ENCODE results near the gene FOXJ3. TPM values are rescaled to one million over a fixed set of nuclear protein-coding genes. Genes with fewer than 3 reads are reported as not detected.

The FOXJ3 gene
- total and polyA plus RNA-seq, 4 donors = 5.3 to 16.8 (median 12.4) TPM

- H3K9me3 ChIP-seq (ENCODE audit: control insufficient read depth in 4 of 4, low read length in 3 of 4) = no peaks in the 10 kb centered on the region
Measured at GRCh38 chr1:42133809-42134526, 201.1 kb downstream of the FOXJ3 start.

GRCh38 chr1:42133390-42133789 lies 201.6 kb downstream of the FOXJ3 start:
- DNase-seq (ENCODE audit: low spot score) = no peak
- H3K4me1 ChIP-seq (ENCODE audit: control insufficient read depth in 4 of 4, insufficient read depth in 4 of 4, low read length in 3 of 4) = no peaks in the 10 kb centered on the region
- H3K27ac ChIP-seq (ENCODE audit: low read depth in 1 of 2, low read length in 2 of 2) = no peak overlapping the region
- H3K9ac ChIP-seq (ENCODE audit: low read depth in 1 of 2, low read length in 2 of 2) = no peak overlapping the region
- no peak overlapping the region for H3K4me3 ChIP-seq (ENCODE audit: low read depth in 1 of 3, low read length in 3 of 3)
- H3K9me3 ChIP-seq (ENCODE audit: control insufficient read depth in 4 of 4, low read length in 3 of 4) = no peaks in the 10 kb centered on the region
- no peaks in the 10 kb centered on the region for H3K36me3 ChIP-seq (ENCODE audit: control insufficient read depth in 4 of 4, insufficient read depth in 3 of 4, low read depth in 1 of 4, low read length in 3 of 4)
- 84% methylated on average over 5 of the region's 5 CpGs for WGBS
- H3K27me3 ChIP-seq (ENCODE audit: control insufficient read depth in 4 of 4, insufficient read depth in 4 of 4, low read length in 3 of 4) = no peaks in the 10 kb centered on the region
- TF ChIP-seq REST (IDR thresholded peaks at IDR 0.05) = no peak
- no peak for TF ChIP-seq TAF1 (conservative IDR thresholded peaks at IDR 0.05)
- no peak for TF ChIP-seq MAX (IDR thresholded peaks at IDR 0.05)
- TF ChIP-seq YY1 (IDR thresholded peaks at IDR 0.05) = no peak
- TF ChIP-seq GABPA (IDR thresholded peaks at IDR 0.05 in 1 of 2, conservative IDR thresholded peaks at IDR 0.05 in 1 of 2) = no peak
- no peak for TF ChIP-seq FOXA1 (IDR thresholded peaks at IDR 0.05)
- TF ChIP-seq, protein P1, sequence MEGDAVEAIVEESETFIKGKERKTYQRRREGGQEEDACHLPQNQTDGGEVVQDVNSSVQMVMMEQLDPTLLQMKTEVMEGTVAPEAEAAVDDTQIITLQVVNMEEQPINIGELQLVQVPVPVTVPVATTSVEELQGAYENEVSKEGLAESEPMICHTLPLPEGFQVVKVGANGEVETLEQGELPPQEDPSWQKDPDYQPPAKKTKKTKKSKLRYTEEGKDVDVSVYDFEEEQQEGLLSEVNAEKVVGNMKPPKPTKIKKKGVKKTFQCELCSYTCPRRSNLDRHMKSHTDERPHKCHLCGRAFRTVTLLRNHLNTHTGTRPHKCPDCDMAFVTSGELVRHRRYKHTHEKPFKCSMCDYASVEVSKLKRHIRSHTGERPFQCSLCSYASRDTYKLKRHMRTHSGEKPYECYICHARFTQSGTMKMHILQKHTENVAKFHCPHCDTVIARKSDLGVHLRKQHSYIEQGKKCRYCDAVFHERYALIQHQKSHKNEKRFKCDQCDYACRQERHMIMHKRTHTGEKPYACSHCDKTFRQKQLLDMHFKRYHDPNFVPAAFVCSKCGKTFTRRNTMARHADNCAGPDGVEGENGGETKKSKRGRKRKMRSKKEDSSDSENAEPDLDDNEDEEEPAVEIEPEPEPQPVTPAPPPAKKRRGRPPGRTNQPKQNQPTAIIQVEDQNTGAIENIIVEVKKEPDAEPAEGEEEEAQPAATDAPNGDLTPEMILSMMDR (IDR thresholded peaks at IDR 0.05; ENCODE audit: low read depth, low read length, missing input control) = no peak
- no peak for TF ChIP-seq EGR1 (IDR thresholded peaks at IDR 0.05; ENCODE audit: low read depth in 2 of 2)
- TF ChIP-seq RXRA (IDR thresholded peaks at IDR 0.05) = no peak
- TF ChIP-seq NR2F2 (IDR thresholded peaks at IDR 0.05) = no peak
- TF ChIP-seq SP1 (IDR thresholded peaks at IDR 0.05) = no peak
- no peak for TF ChIP-seq FOXA2 (IDR thresholded peaks at IDR 0.05)
- TF ChIP-seq RAD21 (IDR thresholded peaks at IDR 0.05) = no peak

More at GRCh38 chr1:42133809-42134526, 201.1 kb downstream of the FOXJ3 start:
- Histone ChIP-seq H3K36me3 (ENCODE audit: control insufficient read depth in 4 of 4, insufficient read depth in 3 of 4, low read depth in 1 of 4, low read length in 3 of 4) (no peaks in the 10 kb centered on the region), H3K4me1 (ENCODE audit: control insufficient read depth in 4 of 4, insufficient read depth in 4 of 4, low read length in 3 of 4) (no peaks in the 10 kb centered on the region), H3K4me3 (ENCODE audit: low read depth in 1 of 3, low read length in 3 of 3) (no peak overlapping the region), H3K27ac (ENCODE audit: low read depth in 1 of 2, low read length in 2 of 2) (no peak overlapping the region), H3K9ac (ENCODE audit: low read depth in 1 of 2, low read length in 2 of 2) (no peak overlapping the region), H3K27me3 (ENCODE audit: control insufficient read depth in 4 of 4, insufficient read depth in 4 of 4, low read length in 3 of 4) (no peaks in the 10 kb centered on the region)
- WGBS = 88% methylated on average over 10 of the region's 10 CpGs
- no peak for DNase-seq (ENCODE audit: low spot score)
- TF ChIP-seq, protein P2, sequence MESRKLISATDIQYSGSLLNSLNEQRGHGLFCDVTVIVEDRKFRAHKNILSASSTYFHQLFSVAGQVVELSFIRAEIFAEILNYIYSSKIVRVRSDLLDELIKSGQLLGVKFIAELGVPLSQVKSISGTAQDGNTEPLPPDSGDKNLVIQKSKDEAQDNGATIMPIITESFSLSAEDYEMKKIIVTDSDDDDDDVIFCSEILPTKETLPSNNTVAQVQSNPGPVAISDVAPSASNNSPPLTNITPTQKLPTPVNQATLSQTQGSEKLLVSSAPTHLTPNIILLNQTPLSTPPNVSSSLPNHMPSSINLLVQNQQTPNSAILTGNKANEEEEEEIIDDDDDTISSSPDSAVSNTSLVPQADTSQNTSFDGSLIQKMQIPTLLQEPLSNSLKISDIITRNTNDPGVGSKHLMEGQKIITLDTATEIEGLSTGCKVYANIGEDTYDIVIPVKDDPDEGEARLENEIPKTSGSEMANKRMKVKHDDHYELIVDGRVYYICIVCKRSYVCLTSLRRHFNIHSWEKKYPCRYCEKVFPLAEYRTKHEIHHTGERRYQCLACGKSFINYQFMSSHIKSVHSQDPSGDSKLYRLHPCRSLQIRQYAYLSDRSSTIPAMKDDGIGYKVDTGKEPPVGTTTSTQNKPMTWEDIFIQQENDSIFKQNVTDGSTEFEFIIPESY (IDR thresholded peaks at IDR 0.05) = no peak
- TF ChIP-seq REST (IDR thresholded peaks at IDR 0.05) = no peak
- no peak for TF ChIP-seq EGR1 (IDR thresholded peaks at IDR 0.05; ENCODE audit: low read depth in 2 of 2)
- TF ChIP-seq GABPA (IDR thresholded peaks at IDR 0.05 in 1 of 2, conservative IDR thresholded peaks at IDR 0.05 in 1 of 2) = no peak
- TF ChIP-seq HNF4G (IDR thresholded peaks at IDR 0.05) = no peak
- no peak for TF ChIP-seq FOXA1 (IDR thresholded peaks at IDR 0.05)
